Stimulated activated naive CD8-positive, alpha-beta T cell treated with anti-CD3 and anti-CD28 coated beads, Interleukin-15, Interleukin-2, amounts not matched to agents 100 U/mL and 50 U/mL, for 24 hours (primary cell): ENCODE data around the gene ZMYND8.
"Not testable (repeated sequence)": the region's sequence is repeated elsewhere in the genome, so short reads cannot be mapped to it uniquely, and the experiment has no call there.

ENCODE experiments used
- ATAC-seq: fragments of 150-1000 bp; cut with Tn5 transposase; one replicate; pipeline ENCODE4 v1.10.0; 2021
- DNase-seq: peaks from one replicate; pipeline ENCODE4 v3.0.0; 2021

Gene ZMYND8

DNA sequence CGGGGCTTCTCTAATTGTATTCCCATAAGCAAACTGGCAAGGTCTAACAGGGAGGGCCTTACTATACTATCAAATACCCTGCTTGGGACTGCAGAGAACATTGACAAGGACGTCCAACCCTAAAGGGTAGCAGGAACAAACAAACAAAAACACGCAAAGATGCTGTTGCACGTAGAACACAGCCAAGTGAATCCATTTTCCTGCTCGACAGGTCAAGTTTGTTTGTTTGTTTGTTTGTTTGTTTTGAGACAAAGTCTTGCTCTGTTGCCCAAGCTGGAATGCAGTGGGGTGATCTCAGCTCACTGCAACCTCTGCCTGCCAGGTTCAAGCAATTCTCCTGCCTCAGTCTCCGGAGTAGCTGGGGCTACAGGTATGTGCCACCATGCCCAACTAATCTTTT lies 91.3 kb downstream of the ZMYND8 start:
- DNase-seq (no peak), ATAC-seq (no peak)

DNA sequence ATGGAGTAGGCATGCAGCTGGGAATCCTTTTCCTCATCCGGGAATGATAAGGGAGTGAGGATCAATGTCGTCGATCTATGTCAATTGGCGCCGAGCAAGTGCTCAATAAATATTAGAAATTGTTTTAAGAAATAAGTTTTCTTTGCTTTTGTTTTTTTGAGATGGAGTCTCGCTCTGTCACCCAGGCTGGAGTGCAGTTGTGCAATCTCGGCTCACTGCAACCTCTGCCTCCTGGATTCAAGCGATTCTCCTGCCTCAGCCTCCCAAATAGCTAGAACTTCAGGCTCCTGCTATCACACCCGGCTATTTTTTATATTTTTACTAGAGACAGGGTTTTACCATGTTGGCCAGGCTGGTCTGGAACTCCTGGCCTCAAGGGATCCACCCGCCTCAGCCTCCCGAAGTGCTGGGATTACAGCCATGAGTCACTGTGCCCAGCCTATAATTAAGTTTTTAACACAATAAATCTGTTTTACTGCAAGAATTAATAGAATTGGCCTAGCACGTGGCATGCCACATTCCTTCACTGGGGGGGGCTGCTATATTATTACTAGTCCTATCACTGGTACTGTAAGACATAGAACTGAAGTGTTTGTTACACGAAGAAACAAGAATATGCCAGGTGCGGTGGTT lies 92.2 kb downstream of the ZMYND8 start:
- DNase-seq, ATAC-seq: not testable (repeated sequence)

DNA sequence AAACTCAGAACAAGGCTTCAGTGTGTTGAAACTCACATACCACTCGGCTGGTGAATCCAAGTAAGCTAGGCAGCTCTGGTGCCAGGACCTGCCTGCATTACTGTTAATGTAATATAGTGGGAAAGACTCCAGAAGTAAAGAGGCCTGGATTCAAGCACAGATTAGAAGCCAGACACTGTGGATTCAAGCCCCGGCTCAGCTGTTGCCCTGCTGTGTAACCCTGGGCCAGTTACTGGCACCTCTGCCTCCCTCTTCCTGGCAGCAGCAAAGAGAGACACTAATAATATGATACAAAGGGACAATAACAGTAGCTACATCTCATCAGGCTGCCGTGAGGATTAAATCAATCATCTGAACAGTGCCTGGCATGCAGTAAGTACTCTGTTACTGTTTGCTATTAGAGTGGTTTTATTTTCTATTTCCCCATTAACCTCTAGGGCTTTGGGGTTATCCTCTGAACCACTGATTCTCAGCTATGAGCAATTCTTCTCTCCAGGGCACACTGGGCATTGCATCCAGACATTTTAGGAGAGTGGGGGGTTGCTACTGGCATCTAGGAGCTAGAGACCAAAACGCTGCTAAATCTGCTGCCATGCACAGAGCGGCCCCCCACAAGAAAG lies 92.9 kb downstream of the ZMYND8 start:
- DNase-seq: no peak
- no peak for ATAC-seq

DNA sequence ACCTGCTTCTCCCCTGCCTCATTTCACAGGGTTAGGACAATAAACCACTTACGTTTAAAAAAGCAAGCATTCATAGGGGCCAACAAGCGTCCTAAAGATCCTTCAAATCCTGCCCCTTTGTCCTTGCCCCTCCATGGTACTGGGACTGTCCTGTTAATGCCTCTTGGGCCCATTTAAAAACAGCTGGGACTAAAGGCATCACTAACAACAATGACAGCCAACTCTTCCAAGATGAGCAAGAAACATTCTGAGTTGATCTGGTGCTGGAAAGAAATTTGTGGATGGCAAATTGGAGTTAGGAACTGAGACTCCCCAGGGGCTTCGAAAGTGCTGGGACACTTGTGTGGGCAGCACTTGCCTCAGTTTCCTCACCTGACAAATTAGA lies 93.4 kb downstream of the ZMYND8 start:
- no peak for ATAC-seq
- no peak for DNase-seq

DNA sequence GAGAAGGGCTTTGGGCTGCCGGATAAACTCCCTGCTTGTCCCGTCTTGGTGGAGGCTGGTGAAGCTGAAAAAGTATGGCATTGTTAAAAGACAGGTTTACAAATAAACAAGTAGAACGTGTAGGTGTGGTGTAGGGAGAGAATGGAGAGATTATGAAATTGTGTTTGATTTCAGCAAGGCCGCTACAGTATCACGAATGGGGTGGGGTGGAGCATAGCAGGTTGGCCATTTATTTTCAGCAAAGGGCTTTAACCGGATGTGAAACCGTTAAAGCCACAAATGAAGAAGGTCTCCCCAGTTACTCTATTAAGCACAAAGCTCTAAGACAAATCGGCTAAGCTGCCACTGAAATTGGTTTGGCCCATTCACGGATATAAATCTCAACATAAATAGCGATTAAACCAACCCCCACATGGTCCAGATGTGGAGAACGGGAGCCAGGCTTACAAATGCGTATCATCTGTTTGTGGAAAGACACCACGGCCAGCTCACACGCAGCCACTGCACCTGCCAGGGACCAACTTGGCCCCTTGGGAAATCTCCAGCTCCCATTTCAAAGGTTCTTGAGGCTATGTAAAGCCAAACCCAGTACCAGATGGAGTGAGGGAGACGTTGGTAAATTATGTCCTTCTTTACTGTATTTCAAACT lies 94.0 kb downstream of the ZMYND8 start:
- DNase-seq (no peak), ATAC-seq (no peak)

DNA sequence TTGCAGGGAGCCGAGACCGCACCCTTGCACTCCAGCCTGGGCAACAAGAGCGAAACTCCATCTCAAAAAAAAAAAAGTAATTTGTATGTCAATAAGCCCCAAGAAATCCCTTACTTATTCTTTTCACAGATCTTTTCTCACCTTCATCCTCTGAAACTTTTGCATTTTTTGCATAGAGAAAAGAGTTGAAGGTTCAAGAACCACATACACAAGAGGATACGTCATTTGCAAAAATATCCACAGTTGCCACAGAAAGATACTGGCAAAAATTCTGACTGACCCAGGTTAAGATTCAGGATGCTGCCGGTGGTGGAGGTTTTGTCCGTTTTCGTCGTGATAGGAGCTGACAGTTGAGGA lies 94.5 kb downstream of the ZMYND8 start:
- no peak for DNase-seq
- no peak for ATAC-seq

DNA sequence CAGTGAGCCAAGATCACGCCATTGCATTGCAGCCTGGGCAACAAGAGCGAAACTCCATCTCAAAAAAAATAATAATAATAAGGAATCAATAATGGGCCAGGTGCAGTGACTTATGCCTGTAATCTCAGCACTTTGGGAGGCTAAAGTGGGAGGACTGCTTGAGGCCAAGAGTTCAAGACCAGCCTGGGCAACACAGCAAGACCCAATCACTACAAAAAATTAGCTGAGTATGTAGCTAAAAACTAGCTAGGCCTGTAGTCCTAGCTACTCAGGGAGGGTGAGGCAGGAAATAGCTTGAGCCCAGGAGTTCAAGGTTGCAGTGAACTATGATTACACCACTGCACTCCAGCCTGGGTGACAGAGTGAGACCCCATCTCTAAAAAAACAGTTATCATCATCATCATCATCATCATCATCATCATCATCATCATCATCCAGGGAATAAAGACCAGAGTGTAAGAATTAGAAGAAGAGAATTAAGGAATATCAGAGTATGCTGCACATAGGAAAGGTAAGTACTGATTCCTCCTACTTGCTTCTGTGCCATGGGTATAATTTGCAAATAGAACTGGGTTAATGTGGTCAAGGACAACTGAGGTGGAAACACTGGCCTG lies 95.2 kb downstream of the ZMYND8 start:
- ATAC-seq, DNase-seq: not testable (repeated sequence)

DNA sequence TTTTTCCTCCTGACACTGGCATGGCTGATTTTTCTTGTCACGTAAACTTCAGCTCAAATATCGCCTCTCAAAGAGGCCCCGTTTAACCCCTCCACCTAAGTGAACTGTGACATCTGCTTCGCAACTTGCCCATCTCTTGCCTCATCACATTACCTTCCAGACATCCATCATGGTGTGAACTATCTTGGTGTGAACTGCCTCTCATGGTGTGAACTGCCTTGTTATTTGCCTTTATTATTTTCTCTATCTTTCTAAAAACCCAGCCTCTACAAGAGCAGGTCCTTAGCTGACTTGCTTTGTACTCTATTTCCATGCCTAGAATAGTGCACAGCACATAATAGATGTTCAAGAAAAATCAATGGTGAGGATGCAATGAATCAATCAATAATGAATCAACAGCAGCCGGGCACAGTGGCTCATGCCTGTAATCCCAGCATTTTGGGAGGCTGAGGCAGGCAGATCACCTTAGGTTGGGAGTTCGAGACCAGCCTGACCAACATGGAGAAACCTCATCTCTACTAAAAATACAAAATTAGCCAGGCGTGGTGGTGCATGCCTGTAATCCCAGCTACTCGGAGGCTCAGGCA lies 95.9 kb downstream of the ZMYND8 start:
- not testable (repeated sequence) for ATAC-seq

DNA sequence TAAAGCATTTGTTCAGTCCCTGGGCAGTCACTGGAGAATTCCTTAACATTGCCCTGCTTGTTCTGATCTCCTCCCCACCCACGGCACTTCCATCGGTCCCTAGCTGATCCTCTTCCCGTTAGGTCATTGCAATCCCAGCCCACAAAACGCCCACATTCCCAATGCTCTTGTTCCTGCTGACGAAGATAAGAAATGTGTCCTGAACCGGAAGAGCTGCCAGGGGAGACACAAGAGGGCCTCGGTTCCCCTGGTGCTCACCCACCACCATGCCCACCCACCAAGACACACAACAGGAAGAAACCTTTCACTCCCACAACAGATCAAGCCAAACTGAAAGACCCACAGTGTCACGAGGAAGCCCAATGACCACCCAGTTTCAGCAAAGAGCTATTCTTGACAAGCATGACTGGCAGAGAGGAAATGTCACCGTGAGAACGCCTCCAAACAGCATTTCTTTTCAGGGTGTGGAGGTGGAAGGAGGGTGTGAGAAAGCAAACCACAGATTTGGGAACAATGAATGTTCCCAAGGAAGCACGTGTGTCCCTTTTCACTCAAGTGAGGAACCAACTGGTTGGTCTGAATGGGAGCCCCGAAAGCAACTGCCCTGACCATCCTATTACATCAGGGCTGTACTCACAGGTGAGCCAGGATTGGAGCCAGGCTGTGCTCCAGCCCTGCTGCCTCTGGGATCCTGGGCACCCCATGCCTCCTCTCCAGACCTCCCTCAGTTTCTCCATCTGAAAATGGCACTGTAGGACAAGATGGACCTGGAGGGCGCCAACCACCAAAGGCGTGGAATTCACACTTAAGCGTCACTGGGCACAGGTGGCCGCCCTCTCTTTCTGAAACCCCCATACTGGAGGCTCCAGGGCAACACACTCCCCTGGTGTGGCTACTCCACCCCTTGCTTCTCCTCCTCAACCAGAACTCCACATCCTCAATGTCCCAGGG lies 97.5 kb downstream of the ZMYND8 start:
- ATAC-seq: no peak
- DNase-seq: no peak

More for the DNA sequence above, 95.9 kb downstream of the ZMYND8 start:
- DNase-seq: not testable (repeated sequence)

DNA sequence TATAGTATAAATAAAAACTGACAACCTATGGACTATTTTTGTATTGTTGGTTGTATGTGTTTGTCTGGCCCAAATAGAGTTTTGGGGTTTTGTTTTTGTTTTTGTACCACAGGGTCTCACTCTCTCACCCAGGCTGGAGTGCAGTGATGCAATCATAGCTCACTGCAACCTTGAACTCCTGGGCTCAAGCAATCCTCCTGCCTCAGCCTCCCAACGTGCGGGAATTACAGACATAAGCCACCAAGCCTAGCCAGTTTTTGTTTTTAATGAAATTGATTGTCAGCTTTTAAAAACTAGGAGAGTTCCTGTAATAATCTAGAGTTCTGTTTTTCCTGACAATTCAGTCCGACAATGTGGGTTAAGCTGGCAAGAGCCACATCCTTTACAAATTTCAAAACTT lies 98.7 kb downstream of the ZMYND8 start:
- DNase-seq (no peak), ATAC-seq (no peak)

DNA sequence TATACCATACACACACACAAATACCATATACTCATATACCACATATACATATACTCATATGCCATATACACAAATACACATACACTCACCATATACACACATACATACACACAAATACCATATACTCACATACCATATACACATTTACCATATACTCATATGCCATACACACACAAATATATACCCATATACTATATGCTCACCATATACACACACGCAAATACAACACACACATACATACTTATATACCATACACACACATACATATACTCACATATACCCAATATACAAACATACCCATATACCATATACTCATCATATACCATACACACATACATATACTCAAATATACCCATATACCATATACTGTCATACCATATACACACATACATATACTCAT lies 99.2 kb downstream of the ZMYND8 start:
- DNase-seq: no peak
- ATAC-seq: no peak

DNA sequence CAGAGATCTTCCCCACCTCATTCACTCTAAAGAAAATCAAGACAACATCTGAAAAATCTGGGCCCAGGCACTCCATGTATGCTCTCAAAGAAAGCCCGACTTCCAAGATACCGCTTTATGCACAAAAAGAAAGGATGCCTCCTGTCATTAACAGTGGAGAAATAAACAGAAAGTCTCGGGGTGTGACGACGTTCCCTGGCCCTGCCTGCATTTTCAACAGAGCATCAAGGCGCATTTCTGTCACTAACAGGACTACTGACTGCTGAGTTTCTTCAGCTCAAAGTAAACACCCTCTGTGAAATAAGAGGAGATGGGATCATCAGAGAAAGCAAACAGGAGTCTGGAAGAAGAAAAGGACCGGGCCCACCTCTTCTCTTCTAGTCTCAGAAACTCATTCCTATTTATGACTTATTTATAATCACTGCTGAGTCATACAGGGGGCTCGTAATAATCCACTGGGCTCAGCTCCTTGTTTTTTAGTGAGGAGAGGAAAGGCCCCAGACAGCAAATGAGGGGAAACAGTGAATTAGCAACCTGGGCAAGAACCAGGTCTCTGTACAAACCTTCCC lies 99.7 kb downstream of the ZMYND8 start:
- ATAC-seq (no peak), DNase-seq (no peak)

DNA sequence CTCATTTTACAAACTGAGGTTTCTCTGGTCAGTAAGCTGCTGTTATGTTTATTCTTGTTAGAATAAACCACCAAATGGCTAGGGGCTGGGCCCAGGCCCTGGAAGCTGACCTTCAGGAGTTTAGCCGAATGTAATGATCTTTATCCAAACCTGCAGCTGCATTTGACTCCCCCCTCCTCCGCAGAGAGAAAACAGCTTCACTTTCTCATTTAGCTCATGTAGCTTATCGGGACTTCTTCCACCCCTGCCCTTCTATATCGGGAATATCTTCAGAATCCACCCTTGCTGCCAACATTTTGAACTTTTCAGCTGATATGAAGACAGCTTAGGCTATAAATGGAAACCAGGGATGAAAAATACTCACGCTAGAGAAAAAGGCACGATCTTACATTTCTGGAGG lies 102.6 kb downstream of the ZMYND8 start:
- ATAC-seq: no peak

DNA sequence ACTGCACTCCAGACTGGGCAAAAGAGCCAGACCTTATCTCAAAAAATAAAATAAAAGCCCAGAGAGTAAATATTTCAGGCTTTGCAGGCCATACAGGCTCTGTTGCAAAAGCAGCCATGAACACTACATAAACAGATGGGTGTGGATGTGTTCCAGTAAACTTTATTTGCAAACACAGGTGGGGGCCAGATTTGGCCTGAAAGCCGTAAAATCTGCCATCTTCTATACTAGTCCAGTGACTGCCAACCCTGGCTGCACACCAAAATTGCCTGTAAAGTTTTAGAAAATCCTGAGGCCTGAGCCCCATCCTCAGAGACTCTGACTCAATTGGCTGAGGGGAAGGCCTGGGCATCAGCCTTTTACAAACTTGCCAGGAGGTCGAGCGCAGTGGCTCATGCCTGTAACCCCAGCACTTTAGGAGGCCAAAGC lies 103.6 kb downstream of the ZMYND8 start:
- ATAC-seq (no peak), DNase-seq (no peak)

More for the DNA sequence above, 102.6 kb downstream of the ZMYND8 start:
- no peak for DNase-seq

DNA sequence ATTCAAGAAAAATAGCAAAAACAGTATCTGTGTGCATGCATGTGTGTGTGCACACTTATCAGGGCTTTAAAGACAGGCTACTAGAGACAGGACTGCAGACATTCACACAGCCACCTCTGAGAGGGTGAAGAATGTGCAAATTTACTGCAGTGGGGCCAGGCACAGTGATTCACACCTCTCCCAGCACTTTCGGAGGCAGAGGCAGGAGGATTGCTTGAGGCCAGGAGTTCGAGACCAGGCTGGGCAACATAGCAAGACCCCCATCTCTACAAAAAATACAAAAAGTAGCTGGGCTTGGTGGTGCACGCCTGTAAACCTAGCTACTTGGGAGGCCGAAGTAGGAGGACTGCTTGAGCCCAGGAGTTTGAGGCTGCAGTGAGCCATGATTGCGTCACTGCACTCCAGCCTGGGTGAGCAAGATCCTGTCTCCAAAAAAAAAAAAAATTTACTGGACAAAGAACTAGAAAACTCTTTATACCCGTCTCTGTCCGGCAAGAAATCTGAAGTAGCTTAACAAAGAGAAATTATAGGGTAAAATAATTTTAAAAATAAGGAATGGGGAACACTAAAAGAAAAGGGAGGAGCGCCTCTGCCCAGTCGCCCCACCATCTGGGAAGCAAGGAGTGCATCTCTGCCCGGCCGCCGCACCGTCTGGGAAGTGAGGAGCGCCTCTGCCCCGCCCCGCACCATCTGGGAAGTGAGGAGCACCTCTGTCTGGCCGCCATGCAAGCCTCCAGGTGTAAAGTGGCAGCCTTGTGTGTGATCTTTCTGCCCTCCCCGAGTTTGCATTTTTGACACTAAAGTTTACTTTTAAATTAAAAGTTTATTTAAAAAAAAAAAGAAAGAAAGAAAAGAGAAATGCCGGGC lies 105.1 kb downstream of the ZMYND8 start:
- no peak for DNase-seq
- ATAC-seq: no peak

DNA sequence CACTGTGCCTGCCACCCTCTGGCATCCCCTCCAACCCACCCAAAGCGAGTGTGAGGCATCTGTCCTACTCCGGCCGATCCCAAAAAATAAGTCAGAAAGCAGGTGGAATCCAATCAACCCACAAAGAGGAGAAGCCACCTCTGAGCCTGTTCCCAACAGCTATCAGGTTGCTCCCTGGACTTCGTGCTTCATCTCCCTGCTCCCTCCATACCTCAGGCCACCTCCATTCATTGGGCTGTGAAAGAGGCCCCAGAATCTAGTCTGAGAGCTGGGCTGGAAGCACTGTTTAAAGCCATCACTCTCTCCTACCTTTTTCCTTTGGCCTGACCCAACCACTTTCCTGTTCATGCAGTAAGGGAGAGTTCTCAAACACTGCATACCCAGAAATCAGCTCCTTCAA lies 106.1 kb downstream of the ZMYND8 start:
- DNase-seq (no peak), ATAC-seq (no peak)

DNA sequence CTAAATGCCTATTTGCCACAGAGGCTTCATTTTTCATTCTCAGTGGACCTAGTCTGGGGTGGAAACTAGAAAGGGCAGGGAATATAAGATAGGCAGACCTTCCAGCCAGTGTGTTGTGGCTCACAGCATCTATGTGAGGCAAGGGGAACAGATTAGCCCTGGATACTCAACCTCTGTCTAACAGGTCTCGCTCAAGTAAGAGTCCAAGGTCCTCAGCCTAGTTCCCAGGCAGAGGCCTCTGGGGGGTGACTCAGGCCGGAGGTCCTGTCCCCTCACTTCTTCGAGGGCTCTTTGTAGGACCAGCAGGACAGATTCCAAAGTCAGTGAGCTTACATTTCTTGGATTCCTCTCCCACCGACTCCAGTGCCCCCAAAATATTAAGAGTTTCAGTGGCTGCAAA lies 106.6 kb downstream of the ZMYND8 start:
- no peak for ATAC-seq
- no peak for DNase-seq

DNA sequence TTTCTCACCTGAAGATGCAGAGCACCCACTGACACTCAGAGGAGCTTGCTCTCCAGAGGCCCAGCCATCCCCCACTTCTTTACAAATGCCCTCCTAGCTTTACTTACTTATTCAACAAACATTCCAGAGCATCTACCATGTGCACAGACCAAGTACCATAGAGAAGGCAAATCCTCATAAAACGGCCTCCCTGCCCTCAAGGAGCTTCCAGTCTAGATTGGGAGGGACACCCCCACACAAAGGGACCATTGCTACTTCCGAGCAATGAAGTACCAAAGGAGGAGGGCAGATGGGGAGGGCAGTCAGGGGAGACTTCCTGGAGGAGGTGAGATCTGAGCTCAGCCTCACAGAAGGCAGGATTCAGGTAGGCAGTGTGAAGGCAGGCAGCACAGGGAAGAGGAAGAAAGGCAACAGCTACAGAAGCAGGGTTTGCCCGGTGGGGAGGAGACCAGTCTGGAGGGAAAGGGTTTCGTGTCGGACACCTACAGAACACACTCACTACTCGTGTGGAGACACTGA lies 108.0 kb downstream of the ZMYND8 start:
- ATAC-seq (no peak), DNase-seq (no peak)

DNA sequence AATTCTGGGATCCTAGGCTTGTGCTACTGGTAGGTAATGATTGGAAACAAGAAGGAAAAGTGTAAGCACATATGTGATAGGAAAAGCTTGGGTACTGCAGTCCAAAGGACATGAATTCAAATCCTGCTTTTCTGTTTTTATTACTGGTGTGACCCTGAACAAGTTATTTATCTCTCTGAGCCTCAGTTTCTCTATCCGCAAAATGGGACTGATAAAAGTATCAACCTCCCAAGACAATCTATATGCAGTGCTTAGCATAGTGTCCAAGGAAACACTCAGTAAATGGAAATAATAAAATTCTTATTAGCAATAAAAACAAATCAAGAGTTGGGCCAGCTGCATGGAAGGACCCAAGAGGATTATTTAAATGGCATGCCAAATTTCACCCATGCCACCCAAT lies 108.5 kb downstream of the ZMYND8 start:
- DNase-seq (no peak), ATAC-seq (no peak)
